Neural cell (in vitro differentiated cells): ENCODE results near the gene SPRYD3. TPM values are rescaled to one million over a fixed set of nuclear protein-coding genes. Genes with fewer than 3 reads are reported as not detected.

Source experiments
- H2AFZ ChIP-seq: fragments of 200-600, 300-800 bp; sonication (generic), shearing (Covaris generic); 2 replicates; pipeline ENCODE4 v1.6.0; 2014; ENCODE audit warnings: low read depth, mild to moderate bottlenecking, antibody characterized with exemption, low read length, moderate library complexity
- H3F3A ChIP-seq: fragments of 200-600 bp; shearing (Covaris generic); 2 replicates; pipeline ENCODE4 v1.6.1; 2016; ENCODE audit warnings: mild to moderate bottlenecking, moderate library complexity, mixed read lengths, antibody characterized with exemption, low read length; ENCODE audit not compliant: insufficient read depth, poor library complexity, severe bottlenecking
- H3K27ac ChIP-seq: fragments of 200-600, 300-800 bp; sonication (generic), shearing (Covaris generic); 2 replicates; pipeline ENCODE4 v1.5.1; 2014; ENCODE audit warnings: mild to moderate bottlenecking, low read length, moderate library complexity
- H3K27me3 ChIP-seq: fragments of 300-800, 200-600 bp; sonication (generic), shearing (Covaris generic); 2 replicates; pipeline ENCODE4 v1.6.0; 2014; ENCODE audit warnings: mild to moderate bottlenecking, low read depth, low read length, moderate library complexity; ENCODE audit not compliant: insufficient read depth
- H3K36me3 ChIP-seq: fragments of 300-800, 200-600 bp; sonication (generic), shearing (Covaris generic); 2 replicates; pipeline ENCODE4 v1.5.1; 2014; ENCODE audit warnings: mild to moderate bottlenecking, antibody characterized with exemption, low read length, moderate library complexity; ENCODE audit not compliant: insufficient read depth
- H3K4me2 ChIP-seq: fragments of 300-800, 200-600 bp; sonication (generic), shearing (Covaris generic); 2 replicates; pipeline ENCODE4 v1.6.0; 2014; ENCODE audit warnings: mild to moderate bottlenecking, low read length
- H3K4me3 ChIP-seq: fragments of 300-800, 200-600 bp; sonication (generic), shearing (Covaris generic); 2 replicates; pipeline ENCODE4 v1.5.1; 2014; ENCODE audit warnings: mild to moderate bottlenecking, low read length, moderate library complexity
- H3K79me2 ChIP-seq: fragments of 200-600 bp; shearing (Covaris generic); replicated peaks from 2 replicates; pipeline ENCODE4 v1.6.0; 2014; ENCODE audit warnings: mild to moderate bottlenecking, low read length, moderate library complexity; ENCODE audit not compliant: insufficient read depth
- H3K9ac ChIP-seq: fragments of 300-800, 200-600 bp; sonication (generic), shearing (Covaris generic); 2 replicates; pipeline ENCODE4 v1.6.1; 2016; ENCODE audit warnings: mild to moderate bottlenecking, low read length, mixed read lengths
- H3K9me2 ChIP-seq: fragments of 200-600 bp; shearing (Covaris generic); 2 replicates; pipeline ENCODE4 v1.6.1; 2016; ENCODE audit warnings: mild to moderate bottlenecking, low read length, mixed read lengths; ENCODE audit not compliant: insufficient read depth
- H3K9me3 ChIP-seq: fragments of 200-600, 300-800 bp; sonication (generic), shearing (Covaris generic); 2 replicates; pipeline ENCODE4 v1.6.1; 2016; ENCODE audit warnings: mild to moderate bottlenecking, mixed run types, low read length, moderate library complexity, mixed read lengths
- H4K20me1 ChIP-seq: fragments of 200-600 bp; shearing (Covaris generic); 2 replicates; pipeline ENCODE4 v1.6.1; 2016; ENCODE audit warnings: mild to moderate bottlenecking, mixed run types; ENCODE audit not compliant: insufficient read depth
- CTCF ChIP-seq: fragments of 450-650 bp; IDR thresholded peaks from 2 replicates; pipeline ENCODE4 v1.5.1; 2014; ENCODE audit warnings: antibody characterized with exemption, mild to moderate bottlenecking, moderate library complexity; ENCODE audit not compliant: poor library complexity, severe bottlenecking
- EP300 ChIP-seq: fragments of 450-650 bp; conservative IDR thresholded peaks from 2 replicates; pipeline ENCODE4 v1.6.1; 2014; ENCODE audit warnings: antibody characterized with exemption, mild to moderate bottlenecking, moderate library complexity; ENCODE audit not compliant: poor library complexity, severe bottlenecking
- EZH2 ChIP-seq: fragments of 200-600, 300-800 bp; shearing (Covaris generic), sonication (generic); IDR thresholded peaks from 2 replicates; pipeline ENCODE4 v1.6.1; 2014; ENCODE audit warnings: antibody characterized with exemption, low read length, borderline replicate concordance, mild to moderate bottlenecking; ENCODE audit not compliant: insufficient read depth, poor library complexity, severe bottlenecking
- MXI1 ChIP-seq: fragments of 450-650 bp; conservative IDR thresholded peaks from 2 replicates; pipeline ENCODE4 v1.6.1; 2014; ENCODE audit warnings: antibody characterized with exemption, mild to moderate bottlenecking; ENCODE audit not compliant: poor library complexity, severe bottlenecking
- POLR2AphosphoS5 ChIP-seq: IDR thresholded peaks from 2 replicates; pipeline ENCODE4 v1.6.1; 2012
- REST ChIP-seq: IDR thresholded peaks from 2 replicates; pipeline ENCODE4 v1.6.1; 2012; ENCODE audit warnings: borderline replicate concordance
- SMC3 ChIP-seq: fragments of 450-650 bp; conservative IDR thresholded peaks from 2 replicates; pipeline ENCODE4 v1.6.1; 2014; ENCODE audit warnings: antibody characterized with exemption, mild to moderate bottlenecking, moderate library complexity; ENCODE audit not compliant: poor library complexity
- TAF1 ChIP-seq: IDR thresholded peaks from 2 replicates; pipeline ENCODE4 v1.6.1; 2012; ENCODE audit warnings: low read depth
- polyA minus RNA-seq: library from RNA; depleted of rRNA, polyadenylated mRNA; stranded (reverse); fragments of >200 nt; gene quantifications from 2 replicates; pipeline ENCODE4 v1.2.3, GENCODE V29; 2014
- polyA plus RNA-seq: library from polyadenylated mRNA; depleted of rRNA; stranded (reverse); fragments of >200 nt; gene quantifications from 2 replicates; pipeline ENCODE4 v1.2.3, GENCODE V29; 2014

The SPRYD3 gene, protein sequence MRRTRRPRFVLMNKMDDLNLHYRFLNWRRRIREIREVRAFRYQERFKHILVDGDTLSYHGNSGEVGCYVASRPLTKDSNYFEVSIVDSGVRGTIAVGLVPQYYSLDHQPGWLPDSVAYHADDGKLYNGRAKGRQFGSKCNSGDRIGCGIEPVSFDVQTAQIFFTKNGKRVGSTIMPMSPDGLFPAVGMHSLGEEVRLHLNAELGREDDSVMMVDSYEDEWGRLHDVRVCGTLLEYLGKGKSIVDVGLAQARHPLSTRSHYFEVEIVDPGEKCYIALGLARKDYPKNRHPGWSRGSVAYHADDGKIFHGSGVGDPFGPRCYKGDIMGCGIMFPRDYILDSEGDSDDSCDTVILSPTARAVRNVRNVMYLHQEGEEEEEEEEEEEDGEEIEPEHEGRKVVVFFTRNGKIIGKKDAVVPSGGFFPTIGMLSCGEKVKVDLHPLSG
- polyA plus RNA-seq (20.8 and 21.0 TPM in 2 replicates), polyA minus RNA-seq (31.4 and 34.6 TPM in 2 replicates)

DNA sequence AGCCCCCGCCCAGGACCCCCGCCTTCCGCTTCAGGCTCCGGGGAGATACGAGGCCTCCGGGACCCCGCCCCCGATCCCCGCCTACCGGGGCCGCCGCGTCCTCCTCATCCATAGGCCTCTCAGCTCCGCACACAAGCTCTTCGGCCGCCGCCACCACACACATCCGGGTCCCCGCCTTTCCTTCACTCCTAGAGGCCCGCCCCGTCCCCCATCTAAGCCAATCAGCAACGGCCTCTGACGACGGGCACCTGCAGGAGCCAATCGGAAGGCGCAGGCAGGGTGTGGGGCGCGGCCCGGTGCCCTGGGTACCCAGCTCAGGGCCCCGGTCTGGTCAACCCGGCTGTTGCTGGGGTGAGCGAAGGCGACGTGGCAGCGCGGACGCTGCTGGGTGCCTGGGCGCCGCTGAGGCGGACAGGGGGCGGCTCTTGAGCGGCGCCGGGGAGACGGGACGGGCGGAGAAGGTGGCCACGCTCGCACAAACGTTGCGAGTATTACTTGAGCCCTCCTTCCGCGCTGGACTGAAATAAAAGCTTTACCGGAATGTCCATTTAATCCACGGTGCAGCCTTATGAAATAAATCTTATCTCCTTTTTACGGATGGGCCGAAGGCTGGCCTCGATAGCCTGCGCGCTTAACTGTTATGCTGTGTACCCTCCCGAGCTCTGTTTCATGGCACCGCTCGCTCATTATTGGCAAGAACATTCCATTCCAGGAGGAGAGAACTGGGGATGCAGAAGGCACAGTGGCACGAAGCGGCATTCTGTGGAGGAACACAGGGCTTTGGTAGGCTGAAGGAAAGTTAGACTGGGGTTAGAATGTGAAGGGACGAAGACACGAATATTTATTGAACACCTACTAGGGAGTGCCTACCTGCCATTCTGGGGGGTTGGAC is at the start of gene SPRYD3:
SPRYD3 (minus strand) TSS at position 165 of the 892 bp plus-strand sequence; CDS start at position 108, 57 bp downstream.
- no peaks in the 10 kb centered on the region for H3K9me2 ChIP-seq
- peak within 1 kb of the TSS; percentile 78 for H3K4me3 ChIP-seq
- H3K27ac ChIP-seq = peak within 1 kb of the TSS; percentile 89
- no peaks in the 10 kb centered on the region for H3K9me3 ChIP-seq
- H4K20me1 ChIP-seq = no peaks in the 10 kb centered on the region
- TF ChIP-seq REST (peak; percentile 62), EP300 (no peak), SMC3 (peak; percentile 37), MXI1 (peak; percentile 42), CTCF (peak; percentile 15), TAF1 (peak; percentile 61), EZH2 (no peak), POLR2AphosphoS5 (peak; percentile 89)
- H3K9ac ChIP-seq = peak within 1 kb of the TSS; percentile 90
- H3F3A ChIP-seq = peaks cover 4% of the 10 kb centered on the region
- peak within 1 kb of the TSS; percentile 99 for H2AFZ ChIP-seq
- no peaks in the 10 kb centered on the region for H3K36me3 ChIP-seq
- peaks cover 12% of the 10 kb centered on the region for H3K79me2 ChIP-seq
- peak within 1 kb of the TSS; percentile 84 for H3K4me2 ChIP-seq
- H3K27me3 ChIP-seq = no peaks in the 10 kb centered on the region

- H3F3A ChIP-seq = no peaks in the 10 kb centered on the region
- no peaks in the 10 kb centered on the region for H4K20me1 ChIP-seq
- H3K4me2 ChIP-seq = no peak overlapping the region
- no peak overlapping the region for H3K4me3 ChIP-seq
- H3K9ac ChIP-seq = no peak overlapping the region
- H3K79me2 ChIP-seq = no peaks in the 10 kb centered on the region
- no peaks in the 10 kb centered on the region for H3K9me2 ChIP-seq
- no peak overlapping the region for H3K27ac ChIP-seq
- no peaks in the 10 kb centered on the region for H3K36me3 ChIP-seq
- no peak for TF ChIP-seq EP300
- TF ChIP-seq MXI1 = no peak
- no peak for TF ChIP-seq TAF1
- no peak for TF ChIP-seq CTCF
- TF ChIP-seq POLR2AphosphoS5 = no peak
- H3K27me3 ChIP-seq = no peaks in the 10 kb centered on the region
- no peak overlapping the region for H2AFZ ChIP-seq
- H3K9me3 ChIP-seq = no peaks in the 10 kb centered on the region
Observed at GRCh38 chr12:53127169-53127568, 48.0 kb upstream of the SPRYD3 start.
